HepG2 (cell line): ENCODE data around the gene FAM89B. TPM values are rescaled to one million over a fixed set of nuclear protein-coding genes. Genes with fewer than 3 reads are reported as not detected.
A peak's percentile ranks its signal among the peaks of the same experiment; 100 is the strongest.

Source experiments
- CBX5 ChIP-seq: sonication (generic); formaldehyde crosslinking; IDR thresholded peaks from 2 replicates; pipeline ENCODE4 v1.4.0; 2020; ENCODE audit warnings: missing genetic modification reagents, borderline replicate concordance
- CREM ChIP-seq, 2 experiments: sonication (generic) in 1 of 2; formaldehyde crosslinking in 1 of 2; IDR thresholded peaks; 2 replicates each; pipeline versions ENCODE4 v1.4.0 to v1.6.1; 2016 to 2020; ENCODE audit warnings: antibody characterized with exemption in 1 of 2, mild to moderate bottlenecking in 1 of 2, missing genetic modification reagents in 1 of 2
- GATAD2A ChIP-seq: IDR thresholded peaks from 2 replicates; pipeline ENCODE4 v1.6.1; 2016
- GPBP1L1 ChIP-seq: sonication (generic); formaldehyde crosslinking; IDR thresholded peaks from 2 replicates; pipeline ENCODE4 v1.5.0; 2020; ENCODE audit warnings: mild to moderate bottlenecking, missing genetic modification reagents
- GPN1 ChIP-seq: sonication (generic); formaldehyde crosslinking; IDR thresholded peaks from 2 replicates; pipeline ENCODE4 v1.5.1; 2020; ENCODE audit warnings: missing genetic modification reagents, borderline replicate concordance
- HDAC1 ChIP-seq: sonication (generic); formaldehyde crosslinking; IDR thresholded peaks from 2 replicates; pipeline ENCODE4 v1.5.1; 2020; ENCODE audit warnings: mild to moderate bottlenecking, missing genetic modification reagents
- HHEX ChIP-seq: IDR thresholded peaks from 2 replicates; pipeline ENCODE4 v1.6.1; 2016; ENCODE audit warnings: control low read depth
- HNF4A ChIP-seq: sonication (generic); formaldehyde crosslinking; IDR thresholded peaks from 2 replicates; pipeline ENCODE4 v1.4.0; 2020; ENCODE audit warnings: missing genetic modification reagents
- NR2F2 ChIP-seq: IDR thresholded peaks from 2 replicates; pipeline ENCODE4 v1.6.1; 2012; ENCODE audit warnings: low read depth, inconsistent platforms, borderline replicate concordance
- RBFOX2 ChIP-seq: fragments of 200-400 bp; formaldehyde crosslinking; IDR thresholded peaks from 2 replicates; pipeline ENCODE4 v1.6.1; 2017; ENCODE audit warnings: low read depth, mild to moderate bottlenecking, low read length
- RCOR2 ChIP-seq: IDR thresholded peaks from 2 replicates; pipeline ENCODE4 v1.6.1; 2016; ENCODE audit warnings: missing biosample characterization, missing genetic modification reagents
- RXRB ChIP-seq: IDR thresholded peaks from 2 replicates; pipeline ENCODE4 v1.6.1; 2016; ENCODE audit warnings: borderline replicate concordance, missing genetic modification reagents, missing compliant biosample characterization
- ZBTB8A ChIP-seq: sonication (generic); formaldehyde crosslinking; IDR thresholded peaks from 2 replicates; pipeline ENCODE4 v1.4.0; 2020; ENCODE audit warnings: mild to moderate bottlenecking, low read depth, missing genetic modification reagents, borderline replicate concordance
- ZMAT3 ChIP-seq: sonication (generic); formaldehyde crosslinking; conservative IDR thresholded peaks from 2 replicates; pipeline ENCODE4 v1.7.0; 2021; ENCODE audit warnings: missing genetic modification reagents
- ZNF543 ChIP-seq: sonication (generic); formaldehyde crosslinking; IDR thresholded peaks from 2 replicates; pipeline ENCODE4 v1.4.0; 2020; ENCODE audit warnings: mild to moderate bottlenecking, missing genetic modification reagents
- ZNF724P ChIP-seq: sonication (generic); formaldehyde crosslinking; IDR thresholded peaks from 2 replicates; pipeline ENCODE4 v1.8.0; 2022; ENCODE audit warnings: missing genetic modification reagents, borderline replicate concordance
- ZNF749 ChIP-seq: sonication (generic); formaldehyde crosslinking; IDR thresholded peaks from 2 replicates; pipeline ENCODE4 v1.8.0; 2022; ENCODE audit warnings: mild to moderate bottlenecking, missing genetic modification reagents, moderate library complexity, borderline replicate concordance
- polyA plus RNA-seq, 8 experiments: library from polyadenylated mRNA; depleted of rRNA in 3 of 8; stranded (reverse) in 7 of 8; unstranded in 1 of 8; fragments of >200 nt; fragmentation: Illumina TruSeq in 4 of 8; extraction: Trizol in 4 of 8; gene quantifications; 2 replicates each; pipeline versions ENCODE4 v1.2.1 to v1.2.3, GENCODE V29; 2011 to 2016; ENCODE audit warnings: low read depth in 4 of 8, missing spikeins in 1 of 8, mixed read lengths in 1 of 8; ENCODE audit not compliant: insufficient read depth in 1 of 8
- total RNA-seq, 5 experiments: library from RNA; depleted of rRNA; stranded (reverse); fragments of >200 nt; fragmentation: Illumina TruSeq; extraction: Trizol; gene quantifications; 2 replicates each; pipeline ENCODE4 v1.2.3, GENCODE V29; 2016; ENCODE audit warnings: low read depth in 1 of 5
- TF ChIP-seq, protein P1 (sequence below): sonication (generic); formaldehyde crosslinking; IDR thresholded peaks from 2 replicates; pipeline ENCODE4 v1.4.0; 2020; ENCODE audit warnings: mild to moderate bottlenecking, missing genetic modification reagents
- TF ChIP-seq, protein P2 (sequence below): sonication (generic); formaldehyde crosslinking; IDR thresholded peaks from 2 replicates; pipeline ENCODE4 v1.4.0; 2020; ENCODE audit warnings: missing genetic modification reagents, mild to moderate bottlenecking, borderline replicate concordance

The FAM89B gene
- total and polyA plus RNA-seq, 2 of the 13 experiments (the other 11 are each of a cell fraction or from before 2014, with no cell fraction given): 5.7 to 8.0 TPM

- TF ChIP-seq, protein P1, sequence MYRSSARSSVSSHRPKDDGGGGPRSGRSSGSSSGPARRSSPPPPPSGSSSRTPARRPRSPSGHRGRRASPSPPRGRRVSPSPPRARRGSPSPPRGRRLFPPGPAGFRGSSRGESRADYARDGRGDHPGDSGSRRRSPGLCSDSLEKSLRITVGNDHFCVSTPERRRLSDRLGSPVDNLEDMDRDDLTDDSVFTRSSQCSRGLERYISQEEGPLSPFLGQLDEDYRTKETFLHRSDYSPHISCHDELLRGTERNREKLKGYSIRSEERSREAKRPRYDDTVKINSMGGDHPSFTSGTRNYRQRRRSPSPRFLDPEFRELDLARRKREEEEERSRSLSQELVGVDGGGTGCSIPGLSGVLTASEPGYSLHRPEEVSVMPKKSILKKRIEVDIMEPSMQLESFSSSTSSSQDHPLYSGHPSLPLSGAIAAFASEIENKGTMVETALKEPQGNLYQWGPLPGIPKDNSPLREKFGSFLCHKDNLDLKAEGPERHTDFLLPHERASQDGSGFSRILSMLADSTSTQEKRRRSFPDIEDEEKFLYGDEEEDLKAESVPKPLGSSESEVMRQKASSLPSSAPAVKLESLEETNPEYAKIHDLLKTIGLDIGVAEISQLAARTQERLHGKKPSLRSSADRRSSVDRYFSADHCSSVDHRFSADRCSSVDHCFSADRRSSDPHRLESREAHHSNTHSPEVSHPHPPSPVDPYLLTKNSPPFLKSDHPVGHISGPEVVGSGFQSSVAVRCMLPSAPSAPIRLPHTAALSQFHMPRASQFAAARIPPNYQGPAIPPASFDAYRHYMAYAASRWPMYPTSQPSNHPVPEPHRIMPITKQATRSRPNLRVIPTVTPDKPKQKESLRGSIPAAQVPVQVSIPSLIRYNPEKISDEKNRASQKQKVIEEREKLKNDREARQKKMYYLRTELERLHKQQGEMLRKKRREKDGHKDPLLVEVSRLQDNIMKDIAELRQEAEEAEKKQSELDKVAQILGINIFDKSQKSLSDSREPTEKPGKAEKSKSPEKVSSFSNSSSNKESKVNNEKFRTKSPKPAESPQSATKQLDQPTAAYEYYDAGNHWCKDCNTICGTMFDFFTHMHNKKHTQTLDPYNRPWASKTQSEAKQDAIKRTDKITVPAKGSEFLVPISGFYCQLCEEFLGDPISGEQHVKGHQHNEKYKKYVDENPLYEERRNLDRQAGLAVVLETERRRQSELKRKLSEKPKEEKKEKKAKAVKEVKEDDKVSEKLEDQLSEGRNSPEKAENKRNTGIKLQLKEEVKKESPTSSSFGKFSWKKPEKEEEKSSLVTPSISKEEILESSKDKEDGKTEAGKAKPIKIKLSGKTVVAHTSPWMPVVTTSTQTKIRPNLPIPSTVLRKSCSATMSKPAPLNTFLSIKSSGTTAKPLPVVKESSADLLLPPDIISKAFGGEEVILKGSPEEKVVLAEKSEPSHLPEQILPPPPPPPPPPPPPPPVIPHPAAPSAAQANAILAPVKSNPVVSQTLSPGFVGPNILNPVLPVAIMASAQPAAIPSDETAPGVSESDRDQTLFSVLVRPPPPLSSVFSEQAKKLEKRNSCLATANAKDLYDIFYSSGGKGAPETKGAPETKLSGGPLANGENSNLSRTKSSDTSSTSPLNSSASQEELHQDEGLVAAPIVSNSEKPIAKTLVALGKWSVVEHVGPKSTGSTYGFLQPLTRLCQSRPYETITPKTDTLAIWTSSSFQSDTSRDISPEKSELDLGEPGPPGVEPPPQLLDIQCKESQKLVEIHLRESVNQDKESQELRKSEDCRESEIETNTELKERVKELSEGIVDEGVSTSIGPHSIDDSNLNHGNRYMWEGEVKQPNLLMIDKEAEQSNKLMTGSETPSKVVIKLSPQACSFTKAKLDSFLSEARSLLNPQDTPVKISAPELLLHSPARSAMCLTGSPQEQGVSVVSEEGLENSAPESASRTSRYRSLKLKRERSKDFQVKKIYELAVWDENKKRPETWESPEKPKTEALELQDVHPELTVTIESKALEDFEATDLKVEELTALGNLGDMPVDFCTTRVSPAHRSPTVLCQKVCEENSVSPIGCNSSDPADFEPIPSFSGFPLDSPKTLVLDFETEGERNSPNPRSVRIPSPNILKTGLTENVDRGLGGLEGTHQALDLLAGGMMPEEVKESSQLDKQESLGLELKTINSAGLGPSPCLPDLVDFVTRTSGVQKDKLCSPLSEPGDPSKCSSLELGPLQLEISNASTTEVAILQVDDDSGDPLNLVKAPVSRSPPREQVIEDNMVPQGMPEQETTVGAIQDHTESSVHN: no peak
- TF ChIP-seq ZNF543 (CRISPR knock-in tag) (no peak), HDAC1 (CRISPR knock-in tag) (peak; percentile 64; the same call in 1 of the 2 replicates), GATAD2A (CRISPR knock-in tag) (peak; percentile 66), ZNF749 (CRISPR knock-in tag) (no peak), CREM (IDR thresholded peaks at IDR 0.05) (peak; percentile 48; the same call in 1 of the 2 replicates), CREM (CRISPR knock-in tag; IDR thresholded peaks at IDR 0.05) (no peak), RCOR2 (CRISPR knock-in tag) (peak; percentile 94), RXRB (CRISPR knock-in tag) (peak; percentile 91), HNF4A (CRISPR knock-in tag) (peak; percentile 97), GPBP1L1 (CRISPR knock-in tag) (no peak), NR2F2 (peak; percentile 96), HHEX (CRISPR knock-in tag) (no peak), RBFOX2 (peak; percentile 36; the same call in 1 of the 2 replicates), CBX5 (CRISPR knock-in tag) (no peak), ZNF724P (peak; percentile 38), ZMAT3 (no peak), ZBTB8A (CRISPR knock-in tag) (no peak), GPN1 (CRISPR knock-in tag) (no peak)
- TF ChIP-seq, protein P2, sequence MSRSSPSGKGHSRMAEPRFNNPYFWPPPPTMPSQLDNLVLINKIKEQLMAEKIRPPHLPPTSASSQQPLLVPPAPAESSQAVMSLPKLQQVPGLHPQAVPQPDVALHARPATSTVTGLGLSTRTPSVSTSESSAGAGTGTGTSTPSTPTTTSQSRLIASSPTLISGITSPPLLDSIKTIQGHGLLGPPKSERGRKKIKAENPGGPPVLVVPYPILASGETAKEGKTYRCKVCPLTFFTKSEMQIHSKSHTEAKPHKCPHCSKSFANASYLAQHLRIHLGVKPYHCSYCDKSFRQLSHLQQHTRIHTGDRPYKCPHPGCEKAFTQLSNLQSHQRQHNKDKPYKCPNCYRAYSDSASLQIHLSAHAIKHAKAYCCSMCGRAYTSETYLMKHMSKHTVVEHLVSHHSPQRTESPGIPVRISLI (CRISPR knock-in tag): peak; percentile 31; the same call in 1 of the 2 replicates
These were observed 42.7 kb upstream of the FAM89B start (continued) for GRCh38 chr11:65529475-65530156.
